NCI-H2171 (cell line): ENCODE data around the gene RALA.

Experiments used
- DNase-seq: peaks from one replicate; lab custom pipeline; 2025; lab: John Stamatoyannopoulos, UW

The RALA gene, protein sequence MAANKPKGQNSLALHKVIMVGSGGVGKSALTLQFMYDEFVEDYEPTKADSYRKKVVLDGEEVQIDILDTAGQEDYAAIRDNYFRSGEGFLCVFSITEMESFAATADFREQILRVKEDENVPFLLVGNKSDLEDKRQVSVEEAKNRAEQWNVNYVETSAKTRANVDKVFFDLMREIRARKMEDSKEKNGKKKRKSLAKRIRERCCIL

DNA sequence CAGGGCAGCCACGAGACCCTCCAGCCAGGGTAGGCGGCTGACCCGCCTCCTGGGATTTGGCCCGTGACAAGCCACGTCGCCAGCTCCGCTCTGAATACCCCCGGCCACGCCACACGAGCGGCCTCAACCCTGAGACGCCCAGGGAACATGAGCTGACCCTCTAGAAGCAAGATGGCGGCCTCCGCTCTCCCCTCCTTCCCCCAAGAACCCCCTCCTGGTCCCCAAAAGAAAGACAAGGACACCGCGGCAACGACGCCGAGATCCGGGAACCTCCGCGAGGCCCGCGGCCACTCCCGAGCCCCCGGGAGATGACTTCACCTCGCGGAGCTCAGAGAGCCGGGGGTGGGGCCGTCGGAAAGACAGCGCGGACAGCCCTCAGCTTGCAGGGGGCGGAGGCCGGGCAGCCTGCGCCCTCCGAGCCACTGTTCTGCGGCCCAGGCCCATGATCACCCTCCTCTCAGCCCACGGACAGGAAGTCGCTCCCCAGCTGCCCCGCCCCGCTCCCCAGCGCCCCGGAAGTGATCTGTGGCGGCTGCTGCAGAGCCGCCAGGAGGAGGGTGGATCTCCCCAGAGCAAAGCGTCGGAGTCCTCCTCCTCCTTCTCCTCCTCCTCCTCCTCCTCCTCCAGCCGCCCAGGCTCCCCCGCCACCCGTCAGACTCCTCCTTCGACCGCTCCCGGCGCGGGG lies at the start of gene RALA:
Gene RALA (plus strand): TSS at position 526 of the 685 bp plus-strand sequence. CDS start 63,096 bp downstream, outside the sequence.
- DNase-seq: peak; percentile 83

- no peak for DNase-seq
Observed at GRCh38 chr7:39574673-39575349, 48.6 kb upstream of the RALA start.

DNA sequence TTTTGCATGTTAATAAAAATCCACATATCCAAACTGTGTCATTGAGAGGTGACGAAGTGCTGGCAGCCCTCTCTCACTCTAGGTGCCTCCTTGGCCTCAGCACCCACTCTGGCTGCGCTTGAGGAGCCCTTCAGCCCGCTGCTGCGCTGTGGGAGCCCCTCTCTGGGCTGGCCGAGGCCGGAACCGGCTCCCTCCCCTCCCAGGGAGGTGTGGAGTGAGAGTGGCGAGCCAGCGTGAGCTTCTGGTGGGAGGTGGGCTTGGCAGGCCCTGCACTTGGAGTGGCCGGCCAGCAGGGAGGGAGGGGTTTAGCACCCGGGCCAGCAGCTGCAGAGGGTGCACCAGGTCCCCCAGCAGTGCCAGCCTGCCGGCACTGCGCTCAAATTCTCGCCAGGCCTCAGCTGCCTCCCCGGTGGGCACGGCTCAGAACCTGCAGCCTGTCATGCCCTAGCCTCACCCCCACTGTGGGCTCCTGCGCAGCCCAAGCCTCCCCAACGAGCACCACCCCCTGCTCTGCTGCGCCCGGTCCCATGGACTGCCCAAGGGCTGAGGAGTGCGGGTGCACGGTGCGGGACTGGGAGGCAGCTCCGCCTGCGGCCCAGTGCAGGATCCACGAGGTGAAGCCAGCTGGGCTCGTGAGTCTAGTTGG lies 46.0 kb upstream of the RALA start:
- no peak for DNase-seq

- peak; percentile 81 for DNase-seq
Observed at GRCh38 chr7:39580149-39580874, 43.1 kb upstream of the RALA start.

DNA sequence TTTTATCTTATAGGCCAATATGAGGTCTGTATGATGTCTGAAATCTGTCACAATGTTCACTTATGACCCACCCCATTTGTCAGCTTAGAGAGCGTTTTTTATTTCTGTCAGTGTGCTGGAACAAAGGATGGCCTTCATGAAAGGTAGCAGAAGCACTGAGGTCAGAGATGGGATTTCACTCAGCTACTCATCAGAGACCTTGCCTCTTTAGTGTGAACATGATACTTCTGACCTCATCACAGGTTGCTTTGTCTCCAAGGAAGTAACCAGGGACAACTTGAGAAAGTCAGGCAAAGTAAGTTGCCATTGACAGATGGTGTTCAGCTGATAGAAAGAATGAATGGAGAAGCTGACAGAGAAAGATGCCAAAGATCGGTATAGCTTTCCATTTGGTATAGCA lies 40.8 kb upstream of the RALA start:
- DNase-seq: no peak

GRCh38 chr7:39583539-39583938 lies 39.8 kb upstream of the RALA start:
- DNase-seq: no peak

DNA sequence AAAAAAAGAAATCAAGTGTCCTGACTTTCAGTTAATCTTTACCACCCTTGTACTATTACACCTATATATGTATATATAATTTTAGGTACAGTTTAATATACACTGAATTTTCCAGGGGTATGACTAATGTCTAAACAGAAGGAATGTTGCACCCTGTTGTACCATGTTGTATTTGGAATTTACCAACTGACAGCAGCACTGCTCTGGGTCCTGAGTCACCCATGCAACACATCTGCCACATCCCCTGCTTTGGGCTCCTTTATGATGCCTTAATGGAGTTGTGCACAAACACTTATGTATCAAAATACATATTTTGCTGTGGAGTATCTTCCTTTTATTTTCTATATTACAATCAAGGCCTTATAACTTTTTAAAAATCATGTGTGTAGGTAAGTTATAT lies 36.0 kb upstream of the RALA start:
- DNase-seq: no peak

DNA sequence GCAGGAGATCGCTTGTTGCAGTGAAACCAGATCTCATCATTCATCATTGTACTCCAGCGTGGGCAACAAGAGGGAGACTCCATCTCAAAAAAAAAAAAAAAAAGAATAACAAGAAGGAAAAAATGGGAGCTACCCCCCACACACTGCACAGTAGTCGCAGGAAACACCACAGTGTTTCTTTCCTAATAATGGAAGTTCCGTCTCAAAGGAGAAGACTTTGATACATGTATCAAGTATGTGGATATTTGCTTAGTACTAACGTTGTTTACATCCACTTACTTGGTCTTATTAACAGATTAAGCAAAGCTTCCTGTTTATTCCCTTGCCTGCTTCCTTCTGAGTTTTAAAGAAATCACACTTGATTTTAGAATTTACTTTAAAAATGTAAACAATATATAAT lies 35.0 kb upstream of the RALA start:
- DNase-seq: no peak

DNA sequence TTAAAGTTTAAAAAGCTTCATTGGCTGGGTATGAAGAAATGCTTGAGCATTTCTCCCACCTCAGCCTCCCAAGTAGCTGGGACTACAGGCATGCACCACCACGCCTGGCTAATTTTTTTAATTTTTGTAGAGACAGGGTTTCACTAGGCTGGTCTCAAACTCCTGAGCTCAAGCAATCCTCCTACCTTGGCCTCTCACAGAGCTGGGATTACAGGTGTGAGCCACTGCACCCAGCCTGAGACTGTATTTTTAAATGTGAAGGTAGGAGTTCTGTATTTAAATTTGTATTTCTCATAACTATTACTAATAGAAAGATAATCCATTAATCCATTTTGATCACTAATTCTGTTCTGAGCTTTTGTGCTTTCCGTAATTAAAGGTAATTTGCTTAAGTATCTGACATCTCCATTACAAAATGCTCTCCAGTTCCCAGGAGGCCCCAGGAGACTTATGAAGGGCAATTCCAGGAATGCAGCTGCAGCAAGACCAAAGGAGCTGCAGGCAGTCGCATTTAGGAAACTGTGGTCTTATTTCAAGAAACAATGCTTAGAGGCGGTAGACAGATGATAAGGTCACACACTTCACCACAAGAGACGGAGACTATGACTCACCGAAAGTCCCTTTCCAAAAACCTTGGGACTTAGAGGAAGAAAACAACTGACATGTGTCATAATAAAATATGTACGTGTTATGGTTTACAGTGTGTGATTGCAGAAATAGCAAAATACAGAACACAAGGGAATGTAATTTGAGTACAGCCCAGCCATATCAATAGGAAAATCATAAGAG lies 33.9 kb upstream of the RALA start:
- no peak for DNase-seq

GRCh38 chr7:39592586-39592985 lies 30.8 kb upstream of the RALA start:
- DNase-seq: no peak

DNA sequence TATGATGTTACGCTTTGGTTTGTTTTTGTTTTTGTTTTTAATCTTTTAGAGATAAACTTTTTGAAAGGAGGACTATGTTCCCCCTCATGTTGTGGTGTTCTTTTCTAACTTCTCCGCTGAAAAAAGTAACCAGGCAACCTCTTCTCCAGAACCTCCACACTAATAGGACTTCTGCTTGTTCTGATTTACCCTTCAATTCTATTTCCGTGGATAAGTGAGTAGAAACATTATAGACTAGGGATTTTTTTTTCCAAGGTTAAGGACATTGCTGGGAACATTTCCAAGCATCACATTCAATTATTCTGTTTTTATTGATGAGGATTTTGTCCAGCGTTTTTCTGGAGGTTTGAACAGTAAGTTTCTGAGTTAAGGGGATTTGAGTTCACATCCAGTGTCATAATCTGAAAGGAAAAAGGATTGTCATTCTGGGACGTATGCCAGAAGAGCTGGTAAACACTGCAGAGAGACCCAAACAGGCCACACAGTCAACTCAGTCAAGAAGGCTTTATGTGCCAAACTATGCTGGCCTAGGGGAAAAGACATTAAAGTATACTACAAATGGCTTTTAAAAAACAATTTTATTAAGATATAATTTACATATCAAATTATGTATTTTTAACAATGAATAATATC lies 28.3 kb upstream of the RALA start:
- DNase-seq: no peak

DNA sequence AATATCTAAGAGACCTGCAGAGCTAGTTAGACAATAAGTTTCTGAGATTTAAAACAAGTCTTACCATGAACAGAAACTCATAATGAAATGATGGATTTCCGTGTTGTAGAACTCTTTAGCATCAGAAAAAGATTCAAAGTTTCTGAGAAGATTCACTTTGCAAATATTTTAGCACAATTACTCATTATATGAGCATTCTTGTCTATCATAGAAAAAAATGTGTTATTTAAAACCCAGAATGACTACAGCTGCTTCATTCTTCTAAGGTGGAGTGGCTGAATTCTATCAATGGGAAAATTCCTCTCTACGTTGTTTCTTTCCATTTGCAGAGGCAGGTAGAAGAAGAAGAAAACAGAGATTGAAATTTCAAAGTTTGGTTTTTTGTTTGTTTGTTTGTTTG lies 21.0 kb upstream of the RALA start:
- no peak for DNase-seq

- DNase-seq: no peak
Observed at GRCh38 chr7:39603924-39604323, 19.4 kb upstream of the RALA start.

DNA sequence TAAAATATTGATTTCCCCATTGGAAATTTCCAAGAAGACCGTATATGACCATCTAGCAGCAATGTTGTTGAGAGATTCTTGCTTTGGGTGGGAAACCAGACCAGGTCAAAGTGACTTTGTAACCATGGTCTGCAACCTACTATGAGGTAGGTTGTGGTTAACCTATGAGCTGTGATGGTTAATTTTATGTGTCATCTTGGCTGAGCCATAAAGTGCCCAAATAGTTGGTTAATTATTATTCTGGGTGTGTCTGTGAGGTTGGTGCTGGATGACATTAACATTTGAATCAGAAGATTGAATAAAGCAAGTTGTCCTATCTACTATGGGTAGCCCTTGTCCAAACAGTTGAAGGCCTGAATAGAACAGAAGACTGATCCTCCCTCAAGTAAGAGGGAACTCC lies 18.3 kb upstream of the RALA start:
- DNase-seq: no peak

DNA sequence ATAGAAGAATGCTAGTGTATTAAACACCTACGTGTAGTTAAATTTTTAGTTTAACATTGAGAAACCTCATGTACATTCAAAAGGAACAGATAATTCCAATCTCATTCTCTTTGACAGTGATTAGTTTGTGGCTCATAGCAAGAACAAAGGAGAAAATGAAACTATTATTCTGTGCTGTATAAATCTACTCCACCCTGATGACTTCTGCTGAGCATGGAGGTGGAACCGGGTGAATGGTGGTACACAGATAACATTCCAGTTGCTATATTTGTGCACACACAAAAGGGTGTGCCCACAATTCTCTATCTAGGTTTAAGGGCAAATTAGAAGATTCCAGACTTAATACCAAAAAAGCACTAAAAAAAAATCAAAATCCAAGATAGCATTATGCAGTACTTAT lies 17.0 kb upstream of the RALA start:
- no peak for DNase-seq

- DNase-seq: no peak
Observed at GRCh38 chr7:39606941-39607340, 16.4 kb upstream of the RALA start.

GRCh38 chr7:39607865-39608264 lies 15.5 kb upstream of the RALA start:
- DNase-seq: no peak

DNA sequence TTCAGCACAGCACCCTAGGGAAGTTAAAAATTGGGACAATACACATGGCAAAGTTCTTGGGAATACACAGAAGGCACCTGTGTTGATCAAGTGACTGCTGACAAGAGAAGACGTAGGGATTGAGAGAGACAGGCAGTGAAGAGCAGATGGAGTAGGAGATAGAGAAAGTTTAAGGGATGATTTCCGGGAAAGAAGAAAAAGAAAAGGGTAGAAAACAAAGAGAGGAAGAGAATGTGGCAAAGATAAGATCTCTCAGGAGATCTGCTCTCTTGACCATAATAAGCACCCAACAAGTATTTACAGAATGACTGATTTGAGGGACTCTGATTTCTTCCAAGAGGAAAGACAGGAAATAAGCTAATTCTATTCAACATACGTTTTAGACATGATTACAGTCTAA lies 15.1 kb upstream of the RALA start:
- DNase-seq: no peak

- no peak for DNase-seq
Observed at GRCh38 chr7:39609113-39609934, 14.0 kb upstream of the RALA start.

GRCh38 chr7:39609935-39610263 lies 13.5 kb upstream of the RALA start:
- DNase-seq: no peak
